SK-N-SH treated with all-trans-retinoic acid at 6 μM for 48 hours (cell line): Measurements from ENCODE around the gene CWH43.

Source experiments
- ATAC-seq: fragments of 200-7000 bp; cut with Tn5 transposase; 3 replicates; pipeline ENCODE4 v1.9.1; 2020; ENCODE audit warnings: mild to moderate bottlenecking, moderate library complexity
- BACH2 ChIP-seq: fragments of 250-450 bp; sonication (Bioruptor Pico); IDR thresholded peaks from 2 replicates; pipeline ENCODE4 v1.9.0; 2021; ENCODE audit warnings: mild to moderate bottlenecking, borderline replicate concordance
- CREB5 ChIP-seq: fragments of 250-450 bp; sonication (Bioruptor Pico); IDR thresholded peaks from 2 replicates; pipeline ENCODE4 v1.5.1; 2020; ENCODE audit warnings: low read depth, mild to moderate bottlenecking, moderate library complexity
- CSDC2 ChIP-seq: fragments of 250-450 bp; sonication (Bioruptor Pico); IDR thresholded peaks from 2 replicates; pipeline ENCODE4 v1.5.0; 2020; ENCODE audit warnings: mild to moderate bottlenecking, moderate library complexity
- ESRRG ChIP-seq: fragments of 250-450 bp; sonication (Bioruptor Pico); IDR thresholded peaks from 2 replicates; pipeline ENCODE4 v1.6.1; 2021; ENCODE audit warnings: mild to moderate bottlenecking
- ISL1 ChIP-seq: fragments of 250-450 bp; sonication (Bioruptor Pico); IDR thresholded peaks from 2 replicates; pipeline ENCODE4 v2.1.2; 2022; ENCODE audit warnings: mild to moderate bottlenecking, moderate library complexity
- PATZ1 ChIP-seq: fragments of 250-450 bp; sonication (Bioruptor Pico); IDR thresholded peaks from 2 replicates; pipeline ENCODE4 v1.8.0; 2020; ENCODE audit warnings: mild to moderate bottlenecking, moderate library complexity, borderline replicate concordance
- POU6F1 ChIP-seq: fragments of 250-450 bp; sonication (Bioruptor Pico); IDR thresholded peaks from 2 replicates; pipeline ENCODE4 v1.8.0; 2021; ENCODE audit warnings: low read depth, mild to moderate bottlenecking, moderate library complexity, borderline replicate concordance
- PPARA ChIP-seq: fragments of 250-450 bp; sonication (Bioruptor Pico); IDR thresholded peaks from 2 replicates; pipeline ENCODE4 v1.5.0; 2020; ENCODE audit warnings: mild to moderate bottlenecking, borderline replicate concordance
- SNAI2 ChIP-seq: fragments of 250-450 bp; sonication (Bioruptor Pico); IDR thresholded peaks from 2 replicates; pipeline ENCODE4 v1.5.0; 2020; ENCODE audit warnings: mild to moderate bottlenecking, moderate library complexity
- TCF4 ChIP-seq: fragments of 250-450 bp; sonication (Bioruptor Pico); IDR thresholded peaks from 2 replicates; pipeline ENCODE4 v1.8.0; 2021; ENCODE audit warnings: mild to moderate bottlenecking, moderate library complexity, borderline replicate concordance
- TOX ChIP-seq: fragments of 250-450 bp; sonication (Bioruptor Pico); IDR thresholded peaks from 2 replicates; pipeline ENCODE4 v1.8.0; 2021; ENCODE audit warnings: mild to moderate bottlenecking, moderate library complexity, borderline replicate concordance
- TSHZ2 ChIP-seq: fragments of 250-450 bp; sonication (Bioruptor Pico); IDR thresholded peaks from 2 replicates; pipeline ENCODE4 v1.5.0; 2020; ENCODE audit warnings: mild to moderate bottlenecking, moderate library complexity
- ZFP30 ChIP-seq: fragments of 450-650 bp; formaldehyde crosslinking; IDR thresholded peaks from 2 replicates; pipeline ENCODE4 v1.5.0; 2022; ENCODE audit warnings: mild to moderate bottlenecking, moderate library complexity
- ZNF565 ChIP-seq: fragments of 450-650 bp; formaldehyde crosslinking; conservative IDR thresholded peaks from 2 replicates; pipeline ENCODE4 v1.5.0; 2020; ENCODE audit warnings: low read depth, mild to moderate bottlenecking, moderate library complexity
- ZNF70 ChIP-seq: fragments of 450-650 bp; formaldehyde crosslinking; IDR thresholded peaks from 2 replicates; pipeline ENCODE4 v1.5.0; 2020; ENCODE audit warnings: mild to moderate bottlenecking, moderate library complexity
- ZNF8 ChIP-seq: fragments of 450-650 bp; formaldehyde crosslinking; IDR thresholded peaks from 2 replicates; pipeline ENCODE4 v1.5.0; 2020; ENCODE audit warnings: mild to moderate bottlenecking, moderate library complexity

The CWH43 gene

GRCh38 chr4:48943387-48943786 lies 42.7 kb upstream of the CWH43 start:
- peak; percentile 46; the same call in 1 of the 3 replicates for ATAC-seq
- TF ChIP-seq ISL1 = no peak
- no peak for TF ChIP-seq ESRRG (CRISPR knock-in tag)
- TF ChIP-seq CSDC2 = no peak
- TF ChIP-seq PPARA (CRISPR knock-in tag) = no peak
- no peak for TF ChIP-seq SNAI2 (CRISPR knock-in tag)
- TF ChIP-seq POU6F1 (CRISPR knock-in tag) = no peak
- no peak for TF ChIP-seq ZNF70 (CRISPR knock-in tag)
- no peak for TF ChIP-seq TSHZ2 (CRISPR knock-in tag)
- TF ChIP-seq CREB5 (CRISPR knock-in tag) = no peak
- no peak for TF ChIP-seq PATZ1 (CRISPR knock-in tag)
- no peak for TF ChIP-seq ZFP30 (CRISPR knock-in tag)

GRCh38 chr4:48944252-48944651 lies 41.8 kb upstream of the CWH43 start:
- no peak for TF ChIP-seq TSHZ2 (CRISPR knock-in tag)
- TF ChIP-seq ZNF8 (CRISPR knock-in tag) = no peak
- TF ChIP-seq ZNF70 (CRISPR knock-in tag) = no peak
- no peak for TF ChIP-seq TCF4 (CRISPR knock-in tag)
- TF ChIP-seq ZNF565 = no peak
- TF ChIP-seq CSDC2 = no peak
- no peak for TF ChIP-seq TOX
- TF ChIP-seq CREB5 (CRISPR knock-in tag) = no peak
- TF ChIP-seq ESRRG (CRISPR knock-in tag) = no peak
- TF ChIP-seq BACH2 (CRISPR knock-in tag) = no peak
- no peak for TF ChIP-seq POU6F1 (CRISPR knock-in tag)
- TF ChIP-seq, all 23 proteins: peak for 0
- no peak for ATAC-seq
